K562 (cell line): ENCODE data around the gene SLC4A11. TPM values are rescaled to one million over a fixed set of nuclear protein-coding genes. Genes with fewer than 3 reads are reported as not detected.

Source experiments
- ATAC-seq: fragments of 200-7000 bp; cut with Tn5 transposase; 3 replicates; pipeline ENCODE4 v1.9.1; 2020; ENCODE audit warnings: moderate library complexity
- BruUV-seq: library from RNA; stranded (reverse); fragments of 400-500 nt; replicated peaks from 2 replicates; lab custom pipeline; 2021; lab: Mats Ljungman, UMichigan
- CTCF ChIA-PET: fragments of 300-600 bp; formaldehyde crosslinking; extraction: SDS; loops from one replicate; lab custom pipeline; 2021; ENCODE audit warnings: low intra/inter-chr PET ratio; lab: Yijun Ruan, JAX
- POLR2A ChIA-PET: fragments of 300-600, 350-650 bp; sonication (Branson Sonifier 250); formaldehyde crosslinking; extraction: SDS; loops from one replicate; lab custom pipeline; 2021; ENCODE audit warnings: antibody characterized with exemption, inconsistent platforms; lab: Yijun Ruan, JAX
- DNase-seq, 4 experiments: peaks; one replicate each; pipeline versions ENCODE4 v3.0.0 to v3.0.0-alpha.2; 2011 to 2018; ENCODE audit warnings: low spot score in 3 of 4, mixed read lengths in 3 of 4; ENCODE audit errors: extremely low read depth in 1 of 4
- FAIRE-seq: peaks from 2 replicates; lab custom pipeline; 2011; peaks lifted over from hg19 to GRCh38; lab: Jason Lieb, UNC
- H2AFZ ChIP-seq: 2 replicates; pipeline ENCODE4 v1.6.0; 2011; ENCODE audit warnings: low read depth, low read length, control low read depth, inconsistent platforms
- H3K27ac ChIP-seq: fragments of 200-600 bp; 3 replicates; pipeline ENCODE4 v1.8.0; 2011; ENCODE audit warnings: low read depth, mild to moderate bottlenecking, control low read depth, inconsistent platforms, low read length, moderate library complexity, mixed read lengths; ENCODE audit errors: extremely low read depth
- H3K27me3 ChIP-seq, 2 experiments: fragments of 300-600 bp in 1 of 2; 2 replicates in 1 of 2; 3 replicates in 1 of 2; pipeline versions ENCODE4 v1.6.0 to v1.8.0; 2011; ENCODE audit warnings: inconsistent platforms in 2 of 2, low read length in 2 of 2, mild to moderate bottlenecking in 1 of 2, mixed read lengths in 1 of 2, moderate library complexity in 1 of 2; ENCODE audit not compliant: control insufficient read depth in 2 of 2, insufficient read depth in 2 of 2
- H3K36me3 ChIP-seq: fragments of 300-600 bp; 3 replicates; pipeline ENCODE4 v1.8.0; 2011; ENCODE audit warnings: mild to moderate bottlenecking, low read length, inconsistent platforms; ENCODE audit not compliant: control insufficient read depth, insufficient read depth
- H3K4me1 ChIP-seq, 2 experiments: fragments of 200-600 bp in 1 of 2; replicated peaks in 1 of 2; 2 replicates in 1 of 2; 3 replicates in 1 of 2; pipeline versions ENCODE4 v1.5.1 to v1.8.0; 2011; ENCODE audit warnings: inconsistent platforms in 2 of 2, low read length in 2 of 2, mild to moderate bottlenecking in 1 of 2, mixed read lengths in 1 of 2, moderate library complexity in 1 of 2; ENCODE audit not compliant: control insufficient read depth in 2 of 2, insufficient read depth in 2 of 2
- H3K4me2 ChIP-seq: 2 replicates; pipeline ENCODE4 v1.6.1; 2011; ENCODE audit warnings: low read length, control low read depth, inconsistent platforms, mixed read lengths; ENCODE audit not compliant: insufficient read depth
- H3K4me3 ChIP-seq: fragments of 200-600 bp; sonication (generic), shearing (Covaris generic); 2 replicates; pipeline ENCODE4 v1.5.1; 2016; ENCODE audit warnings: control low read depth, inconsistent platforms
- H3K79me2 ChIP-seq: fragments of 200-600 bp; 3 replicates; pipeline ENCODE4 v1.8.0; 2011; ENCODE audit warnings: low read length, inconsistent platforms; ENCODE audit not compliant: control insufficient read depth, insufficient read depth
- H3K9ac ChIP-seq, 2 experiments: 2 replicates each; pipeline versions ENCODE4 v1.6.0 to v1.6.1; 2011; ENCODE audit warnings: low read depth in 2 of 2, low read length in 2 of 2, control low read depth in 1 of 2, inconsistent platforms in 1 of 2, mild to moderate bottlenecking in 1 of 2, mixed read lengths in 1 of 2; ENCODE audit not compliant: insufficient read depth in 1 of 2
- H3K9me1 ChIP-seq: one replicate; pipeline ENCODE4 v1.6.0; 2011; ENCODE audit warnings: inconsistent platforms, mild to moderate bottlenecking, low read length, moderate library complexity; ENCODE audit not compliant: control insufficient read depth, insufficient read depth
- H3K9me3 ChIP-seq: replicated peaks from 2 replicates; pipeline ENCODE4 v1.5.1; 2011; ENCODE audit warnings: low read depth, low read length, inconsistent platforms; ENCODE audit not compliant: control insufficient read depth, insufficient read depth
- H4K20me1 ChIP-seq: replicated peaks from 2 replicates; pipeline ENCODE4 v1.6.1; 2011; ENCODE audit warnings: low read length, inconsistent platforms, mixed read lengths; ENCODE audit not compliant: control insufficient read depth, insufficient read depth
- BCOR ChIP-seq: fragments of 450-650 bp; IDR thresholded peaks from 2 replicates; pipeline ENCODE4 v1.6.1; 2016
- E2F4 ChIP-seq: sonication (generic); formaldehyde crosslinking; IDR thresholded peaks from 2 replicates; pipeline ENCODE4 v1.8.0; 2022; ENCODE audit warnings: mild to moderate bottlenecking, low read depth, missing genetic modification reagents
- POLR2G ChIP-seq: fragments of 200-400 bp; formaldehyde crosslinking; IDR thresholded peaks from 2 replicates; pipeline ENCODE4 v1.6.1; 2017; ENCODE audit warnings: low read depth, mild to moderate bottlenecking, antibody characterized with exemption, low read length, moderate library complexity
- RBFOX2 ChIP-seq: fragments of 200-400 bp; formaldehyde crosslinking; IDR thresholded peaks from 2 replicates; pipeline ENCODE4 v1.6.1; 2017; ENCODE audit warnings: low read depth, mild to moderate bottlenecking, low read length, moderate library complexity
- SMARCB1 ChIP-seq: IDR thresholded peaks from 2 replicates; pipeline ENCODE4 v1.6.1; 2011; ENCODE audit warnings: improper control_type of control experiment, low read depth; ENCODE audit not compliant: insufficient read length
- WGBS: fragments of 100-300 bp; shearing (Covaris generic); methylation state at CpG from one replicate; pipeline ENCODE4 v1.1.6; 2016; ENCODE audit warnings: low coverage, mixed read lengths; ENCODE audit not compliant: insufficient coverage; ENCODE audit errors: missing lambda C conversion rate; 5-methylcytosine and 5-hydroxymethylcytosine counted together
- in situ Hi-C: fragments of 300-500 bp; cut with MboI; formaldehyde crosslinking; loops from 4 replicates; pipeline ENCODE4 v1.15.0; 2018; ENCODE audit warnings: inconsistent platforms, mixed read lengths
- intact Hi-C: fragments of 100-400 bp; cut with micrococcal nuclease; formaldehyde crosslinking; loops from 2 replicates; pipeline ENCODE4 v1.14.2; 2022
- polyA plus RNA-seq, 8 experiments: library from polyadenylated mRNA; depleted of rRNA in 4 of 8; stranded (reverse) in 5 of 8; unstranded in 3 of 8; fragments of >200 nt; fragmentation: Nextera tagmentation in 2 of 8; fragmentation: Illumina TruSeq in 1 of 8; extraction: Ambion mirVana in 2 of 8; extraction: Trizol in 1 of 8; gene quantifications; 2 replicates each; pipeline versions ENCODE4 v1.2.1 to v1.2.3, GENCODE V29; 2011 to 2014; ENCODE audit warnings: inconsistent platforms in 1 of 8, missing spikeins in 1 of 8
- total RNA-seq, 7 experiments: library from RNA; depleted of rRNA in 6 of 7; stranded (reverse); fragments of >200 nt in 6 of 7; fragmentation: Illumina TruSeq in 2 of 7; extraction: Trizol in 2 of 7; gene quantifications; 2 replicates each; pipeline versions ENCODE4 v1.2.1 to v1.2.3, GENCODE V29; 2011 to 2021; ENCODE audit warnings: low replicate concordance in 1 of 7

Gene SLC4A11
- total and polyA plus RNA-seq, 9 of the 15 experiments (the other 6 are each of a cell fraction or from before 2014, with no cell fraction given): 0.10 to 2.0 (median 0.20) TPM

GRCh38 chr20:3223994-3224680 is 14.9 kb downstream of the SLC4A11 start:
- 84% methylated on average over 19 of the region's 20 CpGs for WGBS
- Histone ChIP-seq H3K9ac (peak overlapping the region in 1 of 2 experiments; percentile 7; a peak in 1 of 4 replicates), H3K4me3 (no peak overlapping the region), H3K4me1 (peaks cover 0 to 22% of the 10 kb centered on the region in 2 experiments; a peak in 2 of 5 replicates), H3K4me2 (no peak overlapping the region), H3K36me3 (peaks cover 39% of the 10 kb centered on the region; the same call in 2 of the 3 replicates), H3K9me1 (no peaks in the 10 kb centered on the region), H3K27ac (no peak overlapping the region), H3K27me3 (no peaks in the 10 kb centered on the region), H3K79me2 (no peaks in the 10 kb centered on the region), H4K20me1 (no peaks in the 10 kb centered on the region), H2AFZ (no peak overlapping the region), H3K9me3 (no peaks in the 10 kb centered on the region)
- DNase-seq: no peak
- no peak for ATAC-seq
- intact Hi-C loops: no loop called here
- in situ Hi-C loops: no loop called here
- ChIA-PET POLR2A (interaction anchor here (1.1 to 1.4 kb wide), 2 partner anchors 8 to 453 kb away, joined by 3 to 5 read pairs; no protein-coding TSS in a partner anchor), CTCF (interaction anchor here (0.6 kb wide), 1 partner anchor 66 kb away, joined by 3 read pairs; no protein-coding TSS in a partner anchor)
- no peak for TF ChIP-seq SMARCB1
- no peak for TF ChIP-seq BCOR
- TF ChIP-seq RBFOX2: peak; percentile 37
- peak; percentile 37; the same call in 1 of the 2 replicates for TF ChIP-seq POLR2G
- no peak for TF ChIP-seq E2F4 (CRISPR knock-in tag)
- no TSS peak for BruUV-seq
- no peak for FAIRE-seq
